ENCODE data around the gene ARHGEF35.
"Not testable (repeated sequence)": the region's sequence is repeated elsewhere in the genome, so short reads cannot be mapped to it uniquely, and the experiment has no call there.

The ARHGEF35 gene

DNA sequence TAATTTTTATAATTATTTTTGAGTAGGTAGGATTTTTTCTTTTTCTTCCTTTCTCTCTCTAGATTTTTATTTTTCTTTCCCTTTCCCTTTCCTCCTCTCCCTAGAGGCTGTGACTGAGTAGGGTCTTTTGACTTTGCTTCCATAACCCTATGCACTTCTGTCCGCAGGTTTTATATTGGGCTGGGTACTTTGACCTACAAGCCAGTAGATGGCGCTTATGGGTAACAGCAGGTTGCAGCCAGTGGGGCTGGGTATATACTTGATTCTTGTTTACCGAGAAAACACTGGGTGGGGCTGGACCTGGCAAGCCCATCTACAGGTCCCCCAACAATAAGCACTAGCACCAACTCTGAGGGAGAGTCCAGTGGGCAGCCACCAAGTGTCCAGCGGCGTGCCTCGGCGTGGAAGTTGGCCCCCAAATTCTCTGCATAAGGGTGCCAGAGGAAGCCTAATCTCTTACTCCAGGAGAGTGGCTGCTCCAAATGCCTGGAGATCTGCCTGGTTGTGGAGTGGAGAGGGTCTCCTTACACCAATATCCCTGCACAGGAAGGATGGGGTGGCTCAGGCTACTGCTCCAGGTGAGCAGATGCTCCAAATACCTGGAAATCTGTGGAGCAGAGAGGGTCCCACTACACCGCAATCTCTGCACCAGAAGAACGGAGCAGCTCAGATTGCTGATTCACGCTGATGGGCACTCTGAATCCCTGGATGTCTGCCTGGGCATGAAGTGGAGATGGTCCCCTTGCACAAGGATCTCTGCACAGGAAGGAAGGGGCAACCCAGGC lies 17.1 kb downstream of the ARHGEF35 start:
- not testable (repeated sequence) for DNase-seq

- DNase-seq: no peak
Measured at GRCh38 chr7:144174613-144175012, 21.0 kb downstream of the ARHGEF35 start.

DNA sequence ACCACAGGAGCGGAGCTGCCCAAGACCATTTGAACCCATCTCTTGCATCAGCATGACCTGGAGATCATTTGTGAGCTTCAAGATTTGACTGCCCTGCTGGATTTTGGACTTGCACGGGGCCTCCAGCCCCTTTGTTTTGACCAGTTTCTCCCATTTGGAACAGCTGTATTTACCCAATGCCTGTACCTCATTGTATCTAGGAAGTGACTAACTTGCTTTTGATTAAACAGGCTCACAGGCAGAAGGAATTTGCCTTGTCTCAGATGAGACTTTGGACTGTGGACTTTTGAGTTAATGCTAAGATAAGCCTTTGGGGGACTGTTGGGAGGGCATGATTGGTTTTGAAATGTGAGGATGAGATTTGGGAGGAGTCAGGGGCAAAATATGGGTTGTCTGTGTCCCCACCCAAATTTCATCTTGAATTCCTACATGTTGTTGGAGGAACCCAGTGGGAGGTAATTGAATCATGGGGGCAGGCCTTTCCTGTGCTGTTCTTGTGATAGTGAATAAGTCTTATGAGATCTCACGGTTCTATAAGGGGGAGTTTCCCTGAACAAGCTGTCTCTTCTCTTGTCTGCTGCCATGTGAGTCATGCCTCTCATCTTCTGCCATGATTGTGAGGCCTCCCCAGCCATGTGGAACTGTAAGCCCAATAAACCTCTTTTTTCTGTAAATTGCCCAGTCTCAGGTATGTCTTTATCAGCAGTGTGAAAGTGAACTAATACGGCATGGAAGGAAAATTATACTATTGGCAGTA lies 23.9 kb downstream of the ARHGEF35 start:
- DNase-seq: not testable (repeated sequence)

DNA sequence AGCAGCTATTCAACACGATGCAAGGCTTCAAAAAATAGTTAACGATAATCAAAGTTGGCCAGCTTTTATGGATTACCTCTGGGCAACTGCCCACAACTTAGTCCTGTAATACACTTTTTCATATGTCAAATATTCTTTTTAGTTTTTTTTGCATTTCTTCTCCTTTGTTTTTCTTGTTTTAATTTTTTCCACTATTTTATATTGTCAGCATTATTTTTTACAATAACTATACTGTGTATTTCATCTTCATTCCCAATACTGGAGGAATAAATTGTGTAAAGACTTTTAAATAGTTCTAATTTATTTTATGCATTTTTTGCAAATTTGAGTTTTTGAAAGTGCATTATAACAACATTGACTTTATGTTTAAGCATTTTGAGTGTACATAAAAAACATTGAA lies 30.8 kb downstream of the ARHGEF35 start:
- no peak for DNase-seq

DNA sequence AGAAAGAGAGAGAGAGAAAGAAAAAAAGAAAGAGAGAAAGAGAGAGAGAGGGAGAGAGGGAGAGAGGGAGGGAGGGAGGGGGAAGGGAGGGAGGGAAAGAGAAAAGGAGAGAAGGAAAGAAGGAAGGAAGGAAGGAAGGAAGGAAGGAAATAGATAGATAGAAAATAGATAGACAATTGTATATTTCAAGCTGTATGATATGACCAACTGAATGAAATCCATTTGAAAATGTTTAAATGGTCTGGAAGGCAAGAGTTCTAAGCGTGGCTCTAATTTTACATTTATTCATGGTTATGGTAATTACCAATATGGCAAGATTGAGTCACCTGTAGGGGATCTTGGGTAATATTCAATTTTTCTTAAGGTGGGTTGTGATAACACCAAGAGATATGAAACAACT lies 36.8 kb downstream of the ARHGEF35 start:
- DNase-seq: no peak

- no peak for DNase-seq
Measured at GRCh38 chr7:144148224-144148827, 47.3 kb downstream of the ARHGEF35 start.

DNA sequence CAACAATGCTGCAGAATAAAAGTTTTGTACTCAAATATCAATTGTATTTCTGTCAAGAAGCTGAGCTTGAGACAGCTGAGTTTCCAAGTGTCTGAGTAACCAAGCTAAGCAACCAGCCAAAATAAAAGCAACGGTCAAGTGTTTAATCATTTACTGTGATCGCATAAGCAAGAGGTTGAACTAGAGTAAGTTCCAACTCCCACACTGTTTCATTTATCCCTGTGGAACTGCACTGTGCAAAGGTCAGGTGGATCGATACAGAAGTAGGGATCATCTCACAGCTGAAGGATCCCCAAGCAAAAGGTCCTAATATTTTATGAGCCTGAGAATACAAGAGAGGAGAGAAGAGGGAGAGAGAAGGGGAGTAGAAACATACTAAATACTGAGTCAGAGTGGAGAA lies 51.2 kb downstream of the ARHGEF35 start:
- DNase-seq: no peak

DNA sequence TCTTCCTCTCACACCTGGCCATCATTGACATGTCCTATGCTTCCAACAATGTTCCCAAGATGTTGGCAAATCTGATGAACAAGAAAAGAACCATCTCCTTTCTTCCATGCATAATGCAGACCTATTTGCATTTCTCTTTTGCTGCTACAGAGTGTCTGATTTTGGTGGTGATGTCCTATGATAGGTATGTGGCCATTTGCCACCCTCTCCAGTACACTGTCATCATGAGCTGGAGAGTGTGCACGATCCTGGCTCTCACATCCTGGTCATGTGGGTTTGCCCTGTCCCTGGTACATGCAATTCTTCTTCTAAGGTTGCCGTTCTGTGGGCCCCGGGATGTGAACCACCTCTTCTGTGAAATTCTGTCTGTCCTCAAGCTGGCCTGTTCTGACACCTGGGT lies 53.4 kb downstream of the ARHGEF35 start:
- DNase-seq: no peak

DNA sequence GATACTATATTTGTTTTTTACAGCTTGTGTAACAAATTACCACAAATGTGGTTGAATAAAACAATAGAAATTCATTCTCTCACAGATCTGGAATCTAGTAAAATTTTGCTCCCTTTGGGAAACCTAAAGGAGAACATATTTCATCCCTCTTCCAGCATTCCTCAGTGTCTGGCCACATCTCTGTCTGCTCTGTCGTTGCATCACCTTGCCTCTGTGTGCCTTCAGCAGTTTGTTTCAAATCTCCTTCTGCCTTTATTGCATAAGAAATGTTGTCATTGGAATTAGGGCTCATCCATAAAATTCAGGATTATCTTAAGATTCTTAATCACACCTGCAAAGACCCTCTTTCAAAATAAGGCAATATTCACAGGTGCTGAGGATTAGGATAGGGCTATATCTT lies 58.1 kb downstream of the ARHGEF35 start:
- no peak for DNase-seq

Data from NCI-H446 treated with DMSO at 0.1 percent for 48 hours (cell line).